Fibroblast of the aortic adventitia (primary cell): ENCODE measurements around the gene DCHS1. TPM values are rescaled to one million over a fixed set of nuclear protein-coding genes. Genes with fewer than 3 reads are reported as not detected.

Source experiments
- DNase-seq: peaks from one replicate; pipeline ENCODE4 v3.0.0-alpha.2; 2010; ENCODE audit warnings: low read depth
- H3K4me3 ChIP-seq: 2 replicates; pipeline ENCODE4 v1.5.1; 2011; ENCODE audit warnings: low read depth, mild to moderate bottlenecking, control low read depth, low read length, moderate library complexity
- total RNA-seq: library from RNA; depleted of rRNA; stranded (reverse); fragments of >200 nt; gene quantifications from 2 replicates; pipeline ENCODE4 v1.2.3, GENCODE V29; 2012; ENCODE audit warnings: low replicate concordance
- TF ChIP-seq, protein P1 (sequence below): IDR thresholded peaks from 2 replicates; pipeline ENCODE4 v1.5.1; 2011; ENCODE audit warnings: mild to moderate bottlenecking, low read length, control low read depth, inconsistent platforms; ENCODE audit not compliant: insufficient read depth

Gene DCHS1
- total RNA-seq, 1 donor = 19.0 TPM

- TF ChIP-seq, protein P1, sequence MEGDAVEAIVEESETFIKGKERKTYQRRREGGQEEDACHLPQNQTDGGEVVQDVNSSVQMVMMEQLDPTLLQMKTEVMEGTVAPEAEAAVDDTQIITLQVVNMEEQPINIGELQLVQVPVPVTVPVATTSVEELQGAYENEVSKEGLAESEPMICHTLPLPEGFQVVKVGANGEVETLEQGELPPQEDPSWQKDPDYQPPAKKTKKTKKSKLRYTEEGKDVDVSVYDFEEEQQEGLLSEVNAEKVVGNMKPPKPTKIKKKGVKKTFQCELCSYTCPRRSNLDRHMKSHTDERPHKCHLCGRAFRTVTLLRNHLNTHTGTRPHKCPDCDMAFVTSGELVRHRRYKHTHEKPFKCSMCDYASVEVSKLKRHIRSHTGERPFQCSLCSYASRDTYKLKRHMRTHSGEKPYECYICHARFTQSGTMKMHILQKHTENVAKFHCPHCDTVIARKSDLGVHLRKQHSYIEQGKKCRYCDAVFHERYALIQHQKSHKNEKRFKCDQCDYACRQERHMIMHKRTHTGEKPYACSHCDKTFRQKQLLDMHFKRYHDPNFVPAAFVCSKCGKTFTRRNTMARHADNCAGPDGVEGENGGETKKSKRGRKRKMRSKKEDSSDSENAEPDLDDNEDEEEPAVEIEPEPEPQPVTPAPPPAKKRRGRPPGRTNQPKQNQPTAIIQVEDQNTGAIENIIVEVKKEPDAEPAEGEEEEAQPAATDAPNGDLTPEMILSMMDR = no peak
- DNase-seq = no peak
- no peak overlapping the region for H3K4me3 ChIP-seq
Measured at GRCh38 chr11:6660712-6661111, 5.1 kb upstream of the DCHS1 start.

GRCh38 chr11:6658647-6659046 is 3.0 kb upstream of the DCHS1 start:
- TF ChIP-seq, protein P1 = no peak
- H3K4me3 ChIP-seq = no peak overlapping the region
- no peak for DNase-seq

DNA sequence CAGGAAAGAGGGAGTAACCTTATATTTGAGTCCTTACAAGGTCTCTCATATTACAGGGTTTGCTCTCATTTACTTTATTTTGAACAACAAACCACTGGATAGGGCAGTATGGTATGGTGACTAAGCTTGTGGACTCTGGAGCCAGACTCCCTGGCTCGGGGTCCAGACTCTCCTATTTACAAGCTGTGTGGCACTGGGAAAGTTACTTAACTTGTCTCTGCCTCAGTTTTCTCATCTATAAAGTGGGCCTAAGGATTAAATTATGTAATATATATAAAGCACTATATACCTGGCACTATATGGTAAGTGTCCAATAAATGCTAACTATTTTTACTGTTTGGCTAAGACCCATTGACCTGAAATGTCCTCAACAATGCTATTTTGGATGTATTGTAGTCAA is 1.7 kb upstream of the DCHS1 start:
- peak; percentile 20 for DNase-seq
- TF ChIP-seq, protein P1 = no peak
- no peak overlapping the region for H3K4me3 ChIP-seq

DNA sequence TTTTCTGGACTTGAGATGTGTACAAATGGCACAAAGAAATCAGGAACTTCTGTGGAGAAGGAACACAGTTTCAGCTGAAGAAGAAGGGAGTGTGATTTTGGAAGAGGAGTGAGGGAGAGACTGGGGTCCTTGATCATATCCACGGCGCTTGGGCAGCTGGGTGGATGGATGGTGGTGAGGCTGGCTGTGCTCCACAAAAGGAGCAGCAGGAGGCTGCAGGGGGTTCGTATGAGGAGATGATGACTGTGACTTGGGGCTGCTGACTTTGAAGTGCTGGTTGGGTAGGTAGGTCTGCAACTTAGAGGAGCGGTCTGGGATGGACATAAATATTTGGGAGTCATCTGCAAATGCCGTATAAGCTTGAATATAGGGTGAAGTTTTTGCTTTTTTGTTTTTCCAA is 1.3 kb upstream of the DCHS1 start:
- DNase-seq = no peak
- TF ChIP-seq, protein P1 = no peak
- H3K4me3 ChIP-seq = no peak overlapping the region

- no peak overlapping the region for H3K4me3 ChIP-seq
- TF ChIP-seq, protein P1 = no peak
- DNase-seq = no peak
Measured at GRCh38 chr11:6656584-6656915, 941 bp upstream of the DCHS1 start.

- TF ChIP-seq, protein P1 = no peak
- DNase-seq = no peak
- peak overlapping the region; percentile 55 for H3K4me3 ChIP-seq
Measured at GRCh38 chr11:6655020-6655789, 404 bp downstream of the DCHS1 start.
